Muscle layer of colon (tissue), 2 donors: Measurements from ENCODE around the gene SMARCA4.

ENCODE experiments used
- H3K27ac ChIP-seq: one replicate; pipeline ENCODE4 v1.7.0; 2013; ENCODE audit warnings: low read depth, mild to moderate bottlenecking, low read length, moderate library complexity
- H3K27me3 ChIP-seq, 2 donors: one replicate each; pipeline ENCODE4 v1.7.0; 2013; ENCODE audit warnings: low read length in 2 of 2, mild to moderate bottlenecking in 2 of 2; ENCODE audit not compliant: insufficient read depth in 2 of 2, control insufficient read depth in 1 of 2
- H3K36me3 ChIP-seq: one replicate; pipeline ENCODE4 v1.7.0; 2013; ENCODE audit warnings: mild to moderate bottlenecking, low read length; ENCODE audit not compliant: insufficient read depth
- H3K4me1 ChIP-seq: one replicate; pipeline ENCODE4 v1.7.0; 2013; ENCODE audit warnings: mild to moderate bottlenecking, low read length; ENCODE audit not compliant: insufficient read depth
- H3K4me3 ChIP-seq, 2 donors: one replicate each; pipeline ENCODE4 v1.7.0; 2013; ENCODE audit warnings: low read length in 2 of 2, low read depth in 1 of 2, mild to moderate bottlenecking in 1 of 2, moderate library complexity in 1 of 2
- H3K9ac ChIP-seq: one replicate; pipeline ENCODE4 v1.7.0; 2013; ENCODE audit warnings: low read length
- H3K9me3 ChIP-seq: one replicate; pipeline ENCODE4 v1.7.0; 2013; ENCODE audit warnings: mild to moderate bottlenecking, low read length
- donor health status: abdominal sarcoma.
- donor health status: Adenocarcinoma of cecum.

Gene SMARCA4

DNA sequence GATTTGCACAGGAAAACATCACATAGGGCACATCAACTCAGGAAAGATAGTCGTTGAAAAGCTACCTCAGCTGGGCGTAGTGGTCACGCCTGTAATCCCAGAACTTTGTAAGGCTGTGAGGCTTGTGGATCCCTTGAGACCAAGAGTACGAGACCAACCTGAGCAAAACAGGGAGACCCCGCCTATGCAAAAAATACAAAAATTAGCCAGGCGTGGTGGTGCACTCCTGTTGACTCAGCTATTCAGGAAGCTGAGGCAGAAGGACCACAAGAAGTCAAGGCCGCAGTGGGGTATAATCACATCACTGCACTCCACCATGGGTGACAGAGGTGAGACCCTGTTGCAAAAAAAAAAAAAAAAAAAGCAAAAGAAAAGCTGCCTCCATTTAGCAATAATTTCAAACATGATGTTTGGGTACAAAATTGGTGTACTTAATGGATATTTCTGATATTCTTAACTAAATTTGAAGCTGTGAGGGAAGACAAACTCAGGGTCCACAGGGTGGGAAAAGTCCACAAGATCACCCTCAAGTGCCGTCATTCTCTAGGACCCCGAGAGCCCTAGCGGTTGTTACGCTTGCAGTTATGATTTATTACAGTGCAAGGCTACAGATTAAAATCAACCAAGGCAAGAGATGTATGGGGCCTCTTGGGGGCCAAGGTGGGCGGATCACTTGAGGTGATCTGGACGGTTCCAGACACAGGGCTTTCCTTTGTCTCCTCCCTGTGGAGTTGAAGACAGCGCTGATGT, 86.0 kb downstream of the SMARCA4 start:
- peaks cover 20% of the 10 kb centered on the region for H3K36me3 ChIP-seq

DNA sequence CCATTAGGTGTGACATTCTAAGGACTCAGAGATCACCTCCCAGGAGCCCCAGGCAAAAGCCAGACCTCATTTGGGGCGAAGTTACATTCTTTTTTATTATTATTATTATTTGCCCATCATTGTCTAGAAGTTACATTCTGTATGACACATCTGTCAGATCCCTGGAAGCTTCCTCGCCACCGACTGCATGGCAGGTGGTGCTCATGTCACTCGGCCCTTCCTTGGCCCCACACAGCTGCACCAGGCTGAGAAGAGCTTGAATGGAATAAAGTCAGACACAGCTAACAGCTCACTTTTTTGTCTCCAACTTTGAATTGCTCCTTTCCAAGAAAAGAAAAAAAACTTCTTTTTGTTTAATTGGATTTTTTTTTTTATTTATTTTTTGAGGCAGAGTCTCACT, 87.0 kb downstream of the SMARCA4 start:
- Histone ChIP-seq H3K27ac (no peak overlapping the region), H3K4me3 (no peak overlapping the region), H3K27me3 (no peaks in the 10 kb centered on the region), H3K36me3 (peaks cover 12% of the 10 kb centered on the region), H3K4me1 (peaks cover 10% of the 10 kb centered on the region), H3K9ac (no peak overlapping the region), H3K9me3 (no peaks in the 10 kb centered on the region)

More for the DNA sequence above, 86.0 kb downstream of the SMARCA4 start:
- no peak overlapping the region for H3K9ac ChIP-seq
- no peaks in the 10 kb centered on the region for H3K27me3 ChIP-seq
- H3K9me3 ChIP-seq = no peaks in the 10 kb centered on the region
- no peak overlapping the region for H3K27ac ChIP-seq
- no peak overlapping the region for H3K4me3 ChIP-seq
- H3K4me1 ChIP-seq = peaks cover 10% of the 10 kb centered on the region

DNA sequence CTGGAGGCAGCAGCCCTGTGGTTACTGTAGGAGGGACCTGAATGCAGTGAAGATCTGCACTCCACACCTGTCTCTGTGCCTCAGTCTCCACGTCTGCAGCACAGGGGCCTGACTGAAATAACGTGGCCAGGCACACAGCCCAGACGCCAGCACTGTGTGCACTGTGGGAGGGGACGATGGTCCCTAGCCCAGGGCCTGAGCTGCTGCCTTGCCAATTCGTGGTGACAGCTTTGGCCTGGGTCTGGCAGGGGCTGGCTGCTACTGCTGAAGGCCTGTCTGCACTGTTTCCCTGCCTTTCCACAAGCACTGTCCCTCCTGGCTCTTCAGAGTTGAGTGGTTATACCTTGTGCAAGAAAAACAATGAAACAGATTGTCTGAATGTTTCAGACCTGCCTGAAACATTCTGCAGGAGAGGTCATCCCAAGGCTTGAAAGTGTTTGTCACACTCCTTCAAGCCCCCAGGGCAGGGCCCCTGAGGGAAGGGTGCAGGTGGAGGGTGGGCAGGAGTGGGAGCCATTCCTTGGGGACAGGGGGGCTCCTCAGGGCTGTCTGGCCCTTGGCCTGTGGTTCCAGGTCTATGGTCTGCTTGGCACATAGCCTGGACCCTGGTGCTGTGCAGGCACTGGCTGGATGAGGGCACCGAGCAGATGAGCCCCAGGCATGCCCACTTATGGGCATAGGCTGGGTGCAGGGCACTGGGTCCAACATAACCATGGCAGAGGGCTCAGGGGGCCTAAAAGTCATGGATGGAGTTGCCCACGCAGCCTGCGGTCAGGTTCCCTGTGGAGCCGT, 89.7 kb downstream of the SMARCA4 start:
- Histone ChIP-seq H3K9me3 (no peaks in the 10 kb centered on the region), H3K4me1 (peaks cover 18% of the 10 kb centered on the region), H3K27me3 (no peaks in the 10 kb centered on the region), H3K9ac (no peak overlapping the region), H3K36me3 (no peaks in the 10 kb centered on the region), H3K27ac (peak overlapping the region; percentile 52), H3K4me3 (no peak overlapping the region)

DNA sequence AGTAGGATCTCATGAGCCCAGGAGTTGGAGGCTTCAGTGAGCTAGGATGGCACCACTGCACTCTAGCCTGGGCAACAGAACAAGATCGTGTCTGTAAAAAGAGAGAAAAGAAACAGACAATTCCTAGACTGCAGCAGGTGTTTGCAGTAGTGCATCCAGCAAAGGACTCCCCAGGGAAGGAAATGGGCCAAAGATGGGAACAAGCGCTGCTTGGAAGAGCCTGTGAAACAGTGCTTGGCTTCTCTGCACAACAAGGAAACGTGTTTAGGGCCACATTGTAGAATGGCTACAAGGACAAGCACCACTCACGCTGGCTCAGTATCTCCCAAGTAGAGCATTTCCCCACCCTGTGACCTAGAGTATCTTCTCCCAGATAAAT, 93.0 kb downstream of the SMARCA4 start:
- Histone ChIP-seq H3K4me1 (peaks cover 18% of the 10 kb centered on the region), H3K4me3 (no peak overlapping the region), H3K36me3 (peaks cover 16% of the 10 kb centered on the region), H3K9ac (no peak overlapping the region), H3K27ac (peak overlapping the region; percentile 34), H3K9me3 (no peaks in the 10 kb centered on the region), H3K27me3 (no peaks in the 10 kb centered on the region)

DNA sequence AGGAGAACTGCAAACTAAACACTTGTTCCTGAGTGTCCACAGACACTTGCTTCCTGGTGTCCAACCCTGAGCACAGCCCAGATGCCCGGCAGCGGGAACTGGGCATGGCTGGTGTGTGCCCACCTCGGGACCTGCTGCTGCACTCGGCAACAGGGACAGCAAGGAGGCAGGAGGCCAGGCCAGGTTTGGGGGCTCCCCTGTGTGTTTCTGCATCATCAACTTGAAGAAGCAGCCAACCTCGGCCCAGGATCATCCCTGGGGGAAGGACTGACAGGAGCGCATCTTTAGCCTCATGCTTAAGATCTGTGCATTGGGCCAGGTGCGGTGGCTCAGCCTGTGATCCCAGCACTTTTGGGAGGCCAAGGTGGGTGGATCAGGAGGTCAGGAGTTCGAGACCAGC, 93.4 kb downstream of the SMARCA4 start:
- peaks cover 16% of the 10 kb centered on the region for H3K36me3 ChIP-seq
- H3K27me3 ChIP-seq = no peaks in the 10 kb centered on the region
- no peak overlapping the region for H3K9ac ChIP-seq
- no peak overlapping the region for H3K4me3 ChIP-seq
- no peaks in the 10 kb centered on the region for H3K9me3 ChIP-seq
- H3K4me1 ChIP-seq = peaks cover 18% of the 10 kb centered on the region
- peak overlapping the region; percentile 34 for H3K27ac ChIP-seq

DNA sequence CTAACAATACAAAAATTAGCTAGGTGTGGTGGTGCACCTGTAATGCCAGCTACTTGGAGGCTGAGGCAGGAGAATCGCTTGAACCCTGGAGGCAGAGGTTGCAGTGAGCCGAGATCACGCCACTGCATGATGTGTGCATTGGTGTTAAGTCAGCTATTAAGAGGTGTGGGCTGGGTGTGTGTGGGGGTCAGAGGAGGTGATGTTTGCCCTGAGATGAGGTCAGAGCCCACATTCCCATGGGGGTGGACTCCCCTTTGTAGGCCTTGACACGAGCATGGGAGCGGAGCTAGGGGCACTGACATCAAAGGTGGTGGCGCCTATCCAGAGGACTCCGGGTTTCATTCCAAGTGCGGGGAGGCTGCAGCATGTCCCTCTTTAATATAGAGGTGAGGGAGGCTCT, 93.8 kb downstream of the SMARCA4 start:
- H3K9ac ChIP-seq = no peak overlapping the region
- no peak overlapping the region for H3K4me3 ChIP-seq
- H3K9me3 ChIP-seq = no peaks in the 10 kb centered on the region
- H3K36me3 ChIP-seq = peaks cover 16% of the 10 kb centered on the region
- peaks cover 18% of the 10 kb centered on the region for H3K4me1 ChIP-seq
- H3K27ac ChIP-seq = no peak overlapping the region
- no peaks in the 10 kb centered on the region for H3K27me3 ChIP-seq

DNA sequence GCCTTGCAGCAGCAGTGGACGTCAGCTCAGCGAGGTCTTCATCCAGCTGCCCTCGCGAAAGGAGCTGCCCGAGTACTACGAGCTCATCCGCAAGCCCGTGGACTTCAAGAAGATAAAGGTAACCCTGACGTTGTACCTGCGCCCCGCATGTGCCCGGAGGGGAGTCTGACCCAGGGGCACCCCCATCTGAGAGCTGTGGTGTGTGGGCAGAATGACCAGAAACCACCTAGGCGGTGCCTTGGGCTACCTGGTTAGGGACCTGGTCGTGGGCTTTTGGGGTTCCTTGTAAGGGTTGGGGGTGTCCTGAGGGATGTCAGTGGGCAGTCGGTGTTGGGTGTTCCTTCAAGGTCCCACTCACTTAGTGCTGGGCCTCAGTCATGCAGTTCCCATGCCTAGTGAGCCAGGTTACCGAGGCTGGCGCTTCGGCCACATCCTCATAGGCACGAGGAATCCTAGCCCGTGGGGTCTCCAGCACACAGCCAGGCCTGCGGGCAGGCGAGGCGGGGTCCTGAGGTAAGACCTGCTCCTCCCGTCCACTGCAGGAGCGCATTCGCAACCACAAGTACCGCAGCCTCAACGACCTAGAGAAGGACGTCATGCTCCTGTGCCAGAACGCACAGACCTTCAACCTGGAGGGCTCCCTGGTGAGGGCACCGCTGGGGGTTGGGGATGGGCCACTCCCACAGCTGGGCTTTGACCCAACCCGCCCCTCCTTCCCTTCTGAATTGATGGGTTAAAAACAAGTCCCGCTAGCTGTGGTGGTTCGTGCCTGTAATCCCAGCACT, 97.6 kb downstream of the SMARCA4 start:
- Histone ChIP-seq H3K27me3 (no peaks in the 10 kb centered on the region), H3K27ac (no peak overlapping the region), H3K9me3 (no peaks in the 10 kb centered on the region), H3K4me3 (no peak overlapping the region), H3K36me3 (peaks cover 16% of the 10 kb centered on the region), H3K4me1 (peaks cover 21% of the 10 kb centered on the region), H3K9ac (no peak overlapping the region)

DNA sequence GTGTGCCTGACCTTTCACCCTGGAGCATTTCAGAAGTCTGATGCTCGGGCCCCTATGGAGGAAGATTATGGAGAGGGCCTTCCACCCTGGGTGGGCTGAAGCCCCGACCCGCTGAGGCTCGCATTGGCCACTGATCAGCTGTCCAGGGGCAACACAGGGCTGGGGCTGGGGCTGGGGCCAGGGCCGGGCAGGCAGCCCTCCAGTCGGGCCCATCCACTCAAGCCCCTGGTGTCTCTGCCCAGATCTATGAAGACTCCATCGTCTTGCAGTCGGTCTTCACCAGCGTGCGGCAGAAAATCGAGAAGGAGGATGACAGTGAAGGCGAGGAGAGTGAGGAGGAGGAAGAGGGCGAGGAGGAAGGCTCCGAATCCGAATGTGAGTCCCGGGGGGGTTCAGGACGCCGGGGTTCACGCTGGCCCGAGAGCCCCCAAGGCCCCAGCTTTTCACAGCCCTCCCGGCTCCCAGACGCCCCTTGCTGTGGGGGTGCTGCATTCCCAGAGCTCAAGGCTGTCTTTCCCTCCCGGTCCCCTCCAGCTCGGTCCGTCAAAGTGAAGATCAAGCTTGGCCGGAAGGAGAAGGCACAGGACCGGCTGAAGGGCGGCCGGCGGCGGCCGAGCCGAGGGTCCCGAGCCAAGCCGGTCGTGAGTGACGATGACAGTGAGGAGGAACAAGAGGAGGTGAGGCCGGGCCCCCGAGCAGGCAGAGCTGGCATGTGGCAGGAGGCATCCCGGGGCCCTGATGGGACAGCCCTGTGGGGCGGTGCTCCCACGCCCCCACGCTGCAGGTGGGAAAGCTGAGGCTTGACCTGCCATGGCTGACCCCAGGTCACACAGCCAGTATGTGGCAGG, 98.9 kb downstream of the SMARCA4 start:
- Histone ChIP-seq H3K9ac (no peak overlapping the region), H3K9me3 (no peaks in the 10 kb centered on the region), H3K4me1 (peaks cover 13% of the 10 kb centered on the region), H3K4me3 (no peak overlapping the region), H3K36me3 (peaks cover 16% of the 10 kb centered on the region), H3K27me3 (no peaks in the 10 kb centered on the region), H3K27ac (peak overlapping the region; percentile 23)

DNA sequence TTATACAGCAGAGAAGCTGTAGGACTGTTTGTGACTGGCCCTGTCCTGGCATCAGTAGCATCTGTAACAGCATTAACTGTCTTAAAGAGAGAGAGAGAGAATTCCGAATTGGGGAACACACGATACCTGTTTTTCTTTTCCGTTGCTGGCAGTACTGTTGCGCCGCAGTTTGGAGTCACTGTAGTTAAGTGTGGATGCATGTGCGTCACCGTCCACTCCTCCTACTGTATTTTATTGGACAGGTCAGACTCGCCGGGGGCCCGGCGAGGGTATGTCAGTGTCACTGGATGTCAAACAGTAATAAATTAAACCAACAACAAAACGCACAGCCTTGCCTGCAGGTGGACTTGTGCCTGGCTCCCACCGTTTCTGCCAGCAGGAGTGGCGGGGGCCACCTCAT, 101.1 kb downstream of the SMARCA4 start:
- Histone ChIP-seq H3K9me3 (no peaks in the 10 kb centered on the region), H3K27me3 (no peaks in the 10 kb centered on the region), H3K9ac (no peak overlapping the region), H3K4me1 (peaks cover 13% of the 10 kb centered on the region), H3K4me3 (no peak overlapping the region), H3K27ac (peak overlapping the region; percentile 87), H3K36me3 (peaks cover 6% of the 10 kb centered on the region)

DNA sequence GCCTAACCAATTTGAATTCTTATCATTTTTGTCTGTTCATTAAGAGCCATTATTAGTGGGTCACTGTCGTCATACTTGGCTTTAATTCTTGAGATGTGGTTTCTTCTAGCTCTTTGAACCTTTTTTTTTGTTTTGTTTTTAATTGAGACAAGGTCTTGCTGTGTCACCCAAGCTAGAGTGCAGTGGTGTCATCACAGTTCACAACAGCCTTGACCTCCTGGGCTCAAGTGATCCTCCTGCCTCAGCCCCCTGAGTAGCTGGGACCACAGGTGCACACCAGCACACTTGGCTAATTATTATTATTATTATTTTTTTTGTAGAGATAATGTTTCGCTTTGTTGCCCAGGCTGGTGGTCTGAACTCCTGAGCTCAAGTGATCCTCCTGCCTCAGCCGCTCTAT, 102.6 kb downstream of the SMARCA4 start:
- H3K9ac ChIP-seq = no peak overlapping the region
- no peak overlapping the region for H3K4me3 ChIP-seq
- peaks cover 13% of the 10 kb centered on the region for H3K4me1 ChIP-seq
- H3K9me3 ChIP-seq = no peaks in the 10 kb centered on the region
- H3K27me3 ChIP-seq = no peaks in the 10 kb centered on the region
- no peak overlapping the region for H3K27ac ChIP-seq
- H3K36me3 ChIP-seq = peaks cover 4% of the 10 kb centered on the region
